ENCODE results near the gene YPEL3.

The YPEL3 gene, protein sequence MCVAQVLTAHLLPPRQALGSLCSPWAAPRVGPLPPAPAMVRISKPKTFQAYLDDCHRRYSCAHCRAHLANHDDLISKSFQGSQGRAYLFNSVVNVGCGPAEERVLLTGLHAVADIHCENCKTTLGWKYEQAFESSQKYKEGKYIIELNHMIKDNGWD

DNA sequence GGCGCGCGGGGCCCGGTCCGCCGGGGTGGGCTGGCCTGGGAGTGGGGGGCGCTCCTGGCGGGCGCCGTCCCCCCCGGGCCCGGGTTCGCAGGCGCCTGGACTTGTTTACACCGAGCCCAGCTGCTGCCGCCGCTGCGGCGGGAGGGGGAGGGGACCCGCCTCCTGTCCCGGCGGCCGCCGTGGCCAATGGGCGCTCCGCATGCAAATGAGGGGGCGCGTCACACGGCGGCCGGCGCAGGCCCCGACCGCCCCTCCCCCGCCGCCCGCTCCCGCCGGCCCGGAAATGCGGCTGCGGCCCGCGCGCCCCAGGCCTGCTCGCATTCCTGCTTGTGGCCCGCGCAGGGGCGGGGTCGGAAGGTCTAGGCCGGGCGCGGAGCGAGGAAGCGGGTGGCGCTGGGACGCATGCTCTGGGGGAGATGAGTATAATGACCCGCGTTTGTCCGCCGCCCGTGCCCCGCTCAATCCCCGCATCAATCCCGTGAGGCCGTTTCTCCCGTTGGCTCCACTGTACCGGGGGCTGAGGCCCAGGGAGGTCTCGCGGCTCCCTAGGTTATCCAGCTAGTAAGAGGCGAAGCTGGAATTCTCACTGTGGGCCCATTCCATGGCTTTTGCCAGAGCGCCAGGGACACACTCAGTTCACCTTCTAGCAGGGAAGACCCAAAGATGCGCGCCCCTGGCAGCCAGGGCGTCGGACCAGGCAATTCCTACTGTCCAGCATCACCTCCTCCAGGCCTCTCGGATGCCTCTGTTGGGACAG lies at the start of gene YPEL3:
Gene YPEL3, minus strand, starts transcription at position 109 of the 757 bp plus-strand sequence. CDS start 731 bp downstream, outside the sequence.
- Histone ChIP-seq H3K9me3 (ENCODE audit: control insufficient read depth, low read length) (no peaks in the 10 kb centered on the region), H3K4me1 (peaks cover 13% of the 10 kb centered on the region), H3K79me2 (peaks cover 4% of the 10 kb centered on the region), H3K9ac (peak within 1 kb of the TSS; percentile 49), H2AFZ (peak within 1 kb of the TSS; percentile 93), H3K27ac (peak within 1 kb of the TSS; percentile 80), H3K36me3 (ENCODE audit: control insufficient read depth, insufficient read depth, low read length) (no peaks in the 10 kb centered on the region), H3K4me3 (ENCODE audit: low read depth, low read length) (peak within 1 kb of the TSS; percentile 81), H3K27me3 (ENCODE audit: control insufficient read depth, insufficient read depth, low read length) (no peaks in the 10 kb centered on the region), H3K4me2 (ENCODE audit: low read length) (peak within 1 kb of the TSS; percentile 98)
- TF ChIP-seq, protein P1, sequence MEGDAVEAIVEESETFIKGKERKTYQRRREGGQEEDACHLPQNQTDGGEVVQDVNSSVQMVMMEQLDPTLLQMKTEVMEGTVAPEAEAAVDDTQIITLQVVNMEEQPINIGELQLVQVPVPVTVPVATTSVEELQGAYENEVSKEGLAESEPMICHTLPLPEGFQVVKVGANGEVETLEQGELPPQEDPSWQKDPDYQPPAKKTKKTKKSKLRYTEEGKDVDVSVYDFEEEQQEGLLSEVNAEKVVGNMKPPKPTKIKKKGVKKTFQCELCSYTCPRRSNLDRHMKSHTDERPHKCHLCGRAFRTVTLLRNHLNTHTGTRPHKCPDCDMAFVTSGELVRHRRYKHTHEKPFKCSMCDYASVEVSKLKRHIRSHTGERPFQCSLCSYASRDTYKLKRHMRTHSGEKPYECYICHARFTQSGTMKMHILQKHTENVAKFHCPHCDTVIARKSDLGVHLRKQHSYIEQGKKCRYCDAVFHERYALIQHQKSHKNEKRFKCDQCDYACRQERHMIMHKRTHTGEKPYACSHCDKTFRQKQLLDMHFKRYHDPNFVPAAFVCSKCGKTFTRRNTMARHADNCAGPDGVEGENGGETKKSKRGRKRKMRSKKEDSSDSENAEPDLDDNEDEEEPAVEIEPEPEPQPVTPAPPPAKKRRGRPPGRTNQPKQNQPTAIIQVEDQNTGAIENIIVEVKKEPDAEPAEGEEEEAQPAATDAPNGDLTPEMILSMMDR (IDR thresholded peaks at IDR 0.05), result no peak

DNA sequence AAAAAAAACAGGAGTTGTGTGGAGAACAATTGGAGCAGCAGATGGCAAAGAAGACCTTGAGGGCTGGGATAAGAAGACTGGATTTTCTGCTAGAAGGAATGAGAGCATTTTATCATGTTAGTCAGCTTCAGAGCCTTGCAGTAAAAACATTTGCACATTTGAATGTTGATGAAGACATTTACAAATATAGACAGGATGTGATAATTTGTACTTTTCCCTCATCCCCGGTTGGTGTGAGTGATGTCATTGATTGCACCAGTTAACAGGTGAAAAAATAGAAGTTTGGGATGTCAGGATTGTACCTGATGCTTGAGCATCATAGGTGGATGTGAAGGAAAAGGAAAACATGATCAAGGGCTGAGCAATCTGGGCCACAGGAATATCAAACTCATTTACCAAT lies 49.6 kb upstream of the YPEL3 start:
- H2AFZ ChIP-seq, result no peak overlapping the region
- H3K27ac ChIP-seq, result no peak overlapping the region
- no peaks in the 10 kb centered on the region for H3K9me3 ChIP-seq (ENCODE audit: control insufficient read depth, low read length)
- H3K79me2 ChIP-seq, result no peaks in the 10 kb centered on the region
- H3K4me1 ChIP-seq, result no peaks in the 10 kb centered on the region
- H3K4me3 ChIP-seq (ENCODE audit: low read depth, low read length), result no peak overlapping the region
- TF ChIP-seq, protein P1 (IDR thresholded peaks at IDR 0.05), result no peak
- no peaks in the 10 kb centered on the region for H3K36me3 ChIP-seq (ENCODE audit: control insufficient read depth, insufficient read depth, low read length)
- H3K9ac ChIP-seq, result no peak overlapping the region
- H3K27me3 ChIP-seq (ENCODE audit: control insufficient read depth, insufficient read depth, low read length), result no peaks in the 10 kb centered on the region
- no peak overlapping the region for H3K4me2 ChIP-seq (ENCODE audit: low read length)

DNA sequence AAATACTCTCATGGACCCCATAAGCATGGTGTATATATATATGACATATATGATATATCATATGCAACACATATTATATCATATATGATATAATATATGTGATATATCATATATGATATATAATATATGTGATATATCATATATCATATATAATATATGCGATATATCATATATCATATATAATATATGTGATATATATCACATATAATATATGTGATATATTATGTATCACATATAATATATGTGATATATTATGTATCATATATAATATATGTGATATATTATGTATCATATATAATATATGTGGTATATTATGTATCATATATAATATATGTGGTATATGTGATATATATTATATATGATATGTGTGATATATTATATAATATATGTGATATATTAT lies 48.9 kb upstream of the YPEL3 start:
- H3K27me3 ChIP-seq (ENCODE audit: control insufficient read depth, insufficient read depth, low read length), result no peaks in the 10 kb centered on the region
- no peak overlapping the region for H3K27ac ChIP-seq
- no peaks in the 10 kb centered on the region for H3K9me3 ChIP-seq (ENCODE audit: control insufficient read depth, low read length)
- H3K36me3 ChIP-seq (ENCODE audit: control insufficient read depth, insufficient read depth, low read length), result no peaks in the 10 kb centered on the region
- H3K9ac ChIP-seq, result no peak overlapping the region
- H3K79me2 ChIP-seq, result no peaks in the 10 kb centered on the region
- no peak overlapping the region for H3K4me3 ChIP-seq (ENCODE audit: low read depth, low read length)
- TF ChIP-seq, protein P1 (IDR thresholded peaks at IDR 0.05), result no peak
- no peaks in the 10 kb centered on the region for H3K4me1 ChIP-seq
- H2AFZ ChIP-seq, result no peak overlapping the region
- no peak overlapping the region for H3K4me2 ChIP-seq (ENCODE audit: low read length)

DNA sequence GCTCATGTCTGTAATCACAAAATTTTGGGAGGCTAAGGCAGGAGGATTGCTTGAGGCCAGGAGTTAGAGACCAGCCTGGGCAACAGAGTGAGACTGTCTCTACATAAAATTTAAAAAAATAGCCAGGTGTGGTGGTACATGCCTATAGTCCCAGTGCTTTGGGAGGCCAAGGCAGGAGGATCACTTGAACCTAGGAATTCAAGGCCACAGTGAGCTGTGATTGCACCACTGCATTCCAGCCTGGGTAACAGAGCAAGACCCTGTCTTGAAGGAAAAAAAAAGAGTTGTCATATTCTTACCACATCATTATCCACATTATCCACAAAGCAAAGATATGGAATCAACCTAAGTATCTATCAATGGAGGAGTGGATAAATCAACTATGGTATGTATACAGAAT lies 48.0 kb upstream of the YPEL3 start:
- Histone ChIP-seq H3K4me3 (ENCODE audit: low read depth, low read length) (no peak overlapping the region), H3K4me2 (ENCODE audit: low read length) (no peak overlapping the region), H3K79me2 (no peaks in the 10 kb centered on the region), H3K4me1 (no peaks in the 10 kb centered on the region), H3K27me3 (ENCODE audit: control insufficient read depth, insufficient read depth, low read length) (no peaks in the 10 kb centered on the region), H3K27ac (no peak overlapping the region), H3K9ac (no peak overlapping the region), H3K36me3 (ENCODE audit: control insufficient read depth, insufficient read depth, low read length) (no peaks in the 10 kb centered on the region), H2AFZ (no peak overlapping the region), H3K9me3 (ENCODE audit: control insufficient read depth, low read length) (no peaks in the 10 kb centered on the region)
- TF ChIP-seq, protein P1 (IDR thresholded peaks at IDR 0.05), result no peak

DNA sequence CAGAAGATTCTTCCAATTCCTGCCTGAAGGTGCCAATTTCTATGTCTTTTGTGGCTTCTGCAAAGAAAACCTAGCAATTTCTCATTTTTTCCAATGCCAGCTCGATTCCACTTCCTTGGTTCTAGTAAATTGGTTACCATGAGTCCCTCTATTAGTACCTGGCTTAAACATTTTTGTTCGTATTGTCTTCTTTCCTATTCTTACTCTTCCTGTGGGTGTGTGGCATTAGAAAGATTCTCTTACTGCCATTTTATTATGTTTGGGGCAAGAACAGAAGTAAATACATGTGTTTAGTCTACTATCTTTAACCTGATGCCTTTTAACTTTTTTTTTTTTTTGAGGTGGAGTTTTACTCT lies 47.3 kb upstream of the YPEL3 start:
- Histone ChIP-seq H3K27ac (no peak overlapping the region), H3K79me2 (no peaks in the 10 kb centered on the region), H3K4me3 (ENCODE audit: low read depth, low read length) (no peak overlapping the region), H3K4me1 (no peaks in the 10 kb centered on the region), H3K9ac (no peak overlapping the region), H2AFZ (no peak overlapping the region), H3K4me2 (ENCODE audit: low read length) (no peak overlapping the region), H3K27me3 (ENCODE audit: control insufficient read depth, insufficient read depth, low read length) (no peaks in the 10 kb centered on the region), H3K36me3 (ENCODE audit: control insufficient read depth, insufficient read depth, low read length) (no peaks in the 10 kb centered on the region), H3K9me3 (ENCODE audit: control insufficient read depth, low read length) (no peaks in the 10 kb centered on the region)
- TF ChIP-seq, protein P1 (IDR thresholded peaks at IDR 0.05), result no peak

Measured in parathyroid adenoma (tissue), 2 donors.